22Rv1 (cell line): ENCODE data around the gene MMAB.

Experiments used
- CTCF ChIP-seq: fragments of 450-650 bp; IDR thresholded peaks from 2 replicates; pipeline ENCODE4 v1.5.1; 2017; ENCODE audit warnings: mild to moderate bottlenecking
- ZFX ChIP-seq: fragments of 450-650 bp; IDR thresholded peaks from 2 replicates; pipeline ENCODE4 v1.6.1; 2017; ENCODE audit warnings: antibody characterized with exemption, borderline replicate concordance

GRCh38 chr12:109548258-109548657, 25.0 kb downstream of the MMAB start:
- TF ChIP-seq CTCF = no peak
- TF ChIP-seq ZFX = no peak
